ENCODE measurements around the gene HEPHL1. TPM values are rescaled to one million over a fixed set of nuclear protein-coding genes. Genes with fewer than 3 reads are reported as not detected.

The HEPHL1 gene
- total RNA-seq, 1 donor from 2014 or later: not detected

- no peak overlapping the region for H3K4me3 Mint-ChIP-seq (ENCODE audit: unreplicated experiment)
- peaks cover 39% of the 10 kb centered on the region for H3K4me1 Mint-ChIP-seq (ENCODE audit: low read depth)
- TF ChIP-seq CTCF (IDR thresholded peaks at IDR 0.05): no peak
- DNase-seq (ENCODE audit: low spot score): no peak
- peaks cover 4% of the 10 kb centered on the region for H3K36me3 Mint-ChIP-seq (ENCODE audit: low read depth)
- no peaks in the 10 kb centered on the region for H3K27me3 Mint-ChIP-seq (ENCODE audit: low read depth)
- no peaks in the 10 kb centered on the region for H3K9me3 Mint-ChIP-seq (ENCODE audit: low read depth)
- no peak overlapping the region for H3K27ac Mint-ChIP-seq (ENCODE audit: unreplicated experiment)
These were observed 121.4 kb downstream of the HEPHL1 start for GRCh38 chr11:94142308-94143281.

GRCh38 chr11:94144216-94144615 is 123.1 kb downstream of the HEPHL1 start:
- H3K4me3 Mint-ChIP-seq (ENCODE audit: unreplicated experiment): no peak overlapping the region
- TF ChIP-seq CTCF (IDR thresholded peaks at IDR 0.05): no peak
- H3K36me3 Mint-ChIP-seq (ENCODE audit: low read depth): peaks cover 4% of the 10 kb centered on the region
- H3K27me3 Mint-ChIP-seq (ENCODE audit: low read depth): no peaks in the 10 kb centered on the region
- DNase-seq (ENCODE audit: low spot score): no peak
- no peaks in the 10 kb centered on the region for H3K9me3 Mint-ChIP-seq (ENCODE audit: low read depth)
- no peak overlapping the region for H3K27ac Mint-ChIP-seq (ENCODE audit: unreplicated experiment)
- H3K4me1 Mint-ChIP-seq (ENCODE audit: low read depth): peaks cover 55% of the 10 kb centered on the region

- no peak for TF ChIP-seq CTCF (IDR thresholded peaks at IDR 0.05)
- Mint-ChIP-seq H3K9me3 (ENCODE audit: low read depth) (no peaks in the 10 kb centered on the region), H3K27ac (ENCODE audit: unreplicated experiment) (no peak overlapping the region), H3K36me3 (ENCODE audit: low read depth) (peaks cover 4% of the 10 kb centered on the region), H3K4me3 (ENCODE audit: unreplicated experiment) (no peak overlapping the region), H3K27me3 (ENCODE audit: low read depth) (no peaks in the 10 kb centered on the region), H3K4me1 (ENCODE audit: low read depth) (peaks cover 59% of the 10 kb centered on the region)
- DNase-seq (ENCODE audit: low spot score): no peak
These were observed 123.5 kb downstream of the HEPHL1 start for GRCh38 chr11:94144664-94145063.

- no peak for DNase-seq (ENCODE audit: low spot score)
- Mint-ChIP-seq H3K27ac (ENCODE audit: unreplicated experiment) (no peak overlapping the region), H3K36me3 (ENCODE audit: low read depth) (peaks cover 4% of the 10 kb centered on the region), H3K9me3 (ENCODE audit: low read depth) (no peaks in the 10 kb centered on the region), H3K4me3 (ENCODE audit: unreplicated experiment) (no peak overlapping the region), H3K27me3 (ENCODE audit: low read depth) (no peaks in the 10 kb centered on the region), H3K4me1 (ENCODE audit: low read depth) (peaks cover 67% of the 10 kb centered on the region)
- TF ChIP-seq CTCF (IDR thresholded peaks at IDR 0.05): no peak
These were observed 124.3 kb downstream of the HEPHL1 start for GRCh38 chr11:94145431-94145830.

GRCh38 chr11:94145916-94146315 is 124.8 kb downstream of the HEPHL1 start:
- no peak for DNase-seq (ENCODE audit: low spot score)
- no peak for TF ChIP-seq CTCF (IDR thresholded peaks at IDR 0.05)
- Mint-ChIP-seq H3K4me3 (ENCODE audit: unreplicated experiment) (no peak overlapping the region), H3K4me1 (ENCODE audit: low read depth) (peaks cover 71% of the 10 kb centered on the region), H3K9me3 (ENCODE audit: low read depth) (no peaks in the 10 kb centered on the region), H3K36me3 (ENCODE audit: low read depth) (peaks cover 4% of the 10 kb centered on the region), H3K27me3 (ENCODE audit: low read depth) (no peaks in the 10 kb centered on the region), H3K27ac (ENCODE audit: unreplicated experiment) (peak overlapping the region; percentile 58)

Measured in chondrocyte (in vitro differentiated cells).